GM12864 (cell line): ENCODE measurements around the gene AOAH.

ENCODE experiments used
- DNase-seq: peaks from one replicate; pipeline ENCODE4 v3.0.0-alpha.2; 2011; ENCODE audit warnings: low read depth
- H3K4me3 ChIP-seq: 2 replicates; pipeline ENCODE4 v1.5.1; 2011; ENCODE audit warnings: mild to moderate bottlenecking, low read depth, low read length, control low read depth
- TF ChIP-seq, protein P1 (sequence below): IDR thresholded peaks from 2 replicates; pipeline ENCODE4 v1.5.1; 2011; ENCODE audit warnings: low read depth, mild to moderate bottlenecking, moderate library complexity, low read length, control low read depth, inconsistent platforms; ENCODE audit errors: missing control alignments

The AOAH gene

DNA sequence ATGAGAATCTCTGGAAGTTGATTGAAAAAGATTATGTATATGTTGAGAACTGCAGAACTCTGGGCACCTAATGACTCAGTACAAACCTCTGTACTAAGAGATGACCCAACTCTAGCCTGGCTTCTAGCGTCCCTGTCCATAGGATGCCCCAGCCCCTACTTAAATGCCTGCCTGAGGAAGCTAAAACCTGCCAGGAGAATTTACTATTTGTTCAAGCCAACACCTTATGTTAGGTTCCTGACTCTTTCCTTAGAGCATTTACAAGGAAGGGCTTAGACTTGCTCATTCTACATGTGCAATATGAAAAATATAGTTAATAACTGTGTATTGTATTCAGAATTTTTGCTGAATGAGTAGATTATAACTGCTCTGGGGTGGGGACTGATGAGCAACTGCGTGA is 37.5 kb upstream of the AOAH start:
- TF ChIP-seq, protein P1, sequence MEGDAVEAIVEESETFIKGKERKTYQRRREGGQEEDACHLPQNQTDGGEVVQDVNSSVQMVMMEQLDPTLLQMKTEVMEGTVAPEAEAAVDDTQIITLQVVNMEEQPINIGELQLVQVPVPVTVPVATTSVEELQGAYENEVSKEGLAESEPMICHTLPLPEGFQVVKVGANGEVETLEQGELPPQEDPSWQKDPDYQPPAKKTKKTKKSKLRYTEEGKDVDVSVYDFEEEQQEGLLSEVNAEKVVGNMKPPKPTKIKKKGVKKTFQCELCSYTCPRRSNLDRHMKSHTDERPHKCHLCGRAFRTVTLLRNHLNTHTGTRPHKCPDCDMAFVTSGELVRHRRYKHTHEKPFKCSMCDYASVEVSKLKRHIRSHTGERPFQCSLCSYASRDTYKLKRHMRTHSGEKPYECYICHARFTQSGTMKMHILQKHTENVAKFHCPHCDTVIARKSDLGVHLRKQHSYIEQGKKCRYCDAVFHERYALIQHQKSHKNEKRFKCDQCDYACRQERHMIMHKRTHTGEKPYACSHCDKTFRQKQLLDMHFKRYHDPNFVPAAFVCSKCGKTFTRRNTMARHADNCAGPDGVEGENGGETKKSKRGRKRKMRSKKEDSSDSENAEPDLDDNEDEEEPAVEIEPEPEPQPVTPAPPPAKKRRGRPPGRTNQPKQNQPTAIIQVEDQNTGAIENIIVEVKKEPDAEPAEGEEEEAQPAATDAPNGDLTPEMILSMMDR: no peak
- H3K4me3 ChIP-seq: no peak overlapping the region
- no peak for DNase-seq

DNA sequence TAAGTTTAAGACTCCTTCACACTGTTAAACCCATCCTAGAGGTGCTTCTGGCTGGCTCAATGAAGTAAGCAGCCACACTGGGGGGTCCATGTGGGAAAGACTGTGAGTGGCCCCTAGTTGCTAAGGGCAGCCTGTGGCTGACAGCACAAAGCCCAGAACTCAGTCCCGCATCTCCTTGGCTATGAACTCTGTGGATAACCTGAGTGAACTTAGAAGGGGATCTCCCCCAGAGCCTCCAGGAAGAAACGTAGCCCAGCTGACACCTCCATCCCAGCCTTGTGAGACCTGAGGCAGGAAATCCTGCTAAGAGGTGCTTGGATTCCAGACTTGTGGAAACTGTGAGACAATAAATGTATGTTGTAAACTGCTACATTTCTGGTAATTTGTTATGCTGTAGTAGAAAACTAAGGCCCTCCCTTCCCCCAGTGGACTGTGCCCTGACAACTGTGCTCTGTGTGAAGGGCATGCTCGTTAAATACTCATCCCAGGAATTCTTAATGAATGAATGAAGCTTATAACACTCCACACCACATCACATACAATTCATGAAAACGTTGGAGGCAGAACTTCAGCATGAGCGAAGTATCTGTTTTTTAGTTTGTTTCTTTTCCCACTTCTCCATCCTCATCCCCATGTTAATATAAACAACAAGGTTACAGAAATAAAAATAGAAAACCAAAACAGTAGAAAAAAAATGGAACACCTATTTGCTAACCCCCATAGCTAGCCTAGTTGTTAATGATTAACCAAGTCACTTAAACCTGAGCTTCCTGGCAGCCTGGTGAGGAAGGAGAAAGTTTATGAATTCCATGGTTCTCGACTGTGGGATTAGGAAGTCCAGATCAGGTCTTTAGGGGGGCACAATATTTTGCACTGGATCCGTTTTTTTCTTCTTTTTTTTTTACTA is 36.8 kb upstream of the AOAH start:
- H3K4me3 ChIP-seq: no peak overlapping the region
- DNase-seq: no peak
- TF ChIP-seq, protein P1: no peak

DNA sequence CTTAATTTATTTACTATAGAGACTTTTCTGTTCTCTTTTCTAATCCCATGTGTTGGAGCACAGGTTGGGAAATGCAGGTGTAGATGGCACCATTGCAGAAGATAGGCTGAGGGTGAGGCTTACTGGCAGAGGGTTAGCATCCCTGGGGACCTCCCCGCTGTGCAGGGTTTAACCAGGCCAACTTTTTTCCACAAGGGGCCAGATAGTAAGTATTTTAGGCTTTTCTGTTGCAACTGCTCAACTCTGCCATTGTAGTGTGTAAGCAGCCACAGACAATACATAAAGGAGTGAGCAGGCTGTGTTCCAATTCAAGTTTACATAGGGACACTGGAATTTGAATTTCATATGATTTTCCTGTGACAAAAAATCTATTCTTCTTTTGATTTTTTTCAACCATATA is 34.6 kb upstream of the AOAH start:
- H3K4me3 ChIP-seq: no peak overlapping the region
- TF ChIP-seq, protein P1: no peak
- no peak for DNase-seq

DNA sequence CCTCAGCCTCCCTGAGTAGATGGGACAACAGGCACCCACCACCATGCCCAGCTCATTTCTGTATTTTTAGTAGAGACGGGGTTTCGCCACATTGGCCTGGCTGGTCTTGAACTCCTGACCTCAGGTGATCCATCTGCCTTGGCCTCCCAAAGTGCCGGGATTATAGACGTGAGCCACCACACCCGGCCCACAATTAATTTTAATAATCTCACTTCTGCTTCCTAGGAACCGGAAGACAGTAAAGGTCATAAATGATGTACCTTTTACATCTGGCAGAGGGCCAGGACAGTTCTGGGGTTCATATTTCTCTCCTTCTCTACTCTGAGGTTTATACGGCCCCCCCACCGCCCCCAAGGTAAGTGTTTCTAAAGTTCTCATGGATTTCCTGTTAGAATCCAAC is 31.2 kb upstream of the AOAH start:
- TF ChIP-seq, protein P1: no peak
- DNase-seq: no peak
- H3K4me3 ChIP-seq: no peak overlapping the region

DNA sequence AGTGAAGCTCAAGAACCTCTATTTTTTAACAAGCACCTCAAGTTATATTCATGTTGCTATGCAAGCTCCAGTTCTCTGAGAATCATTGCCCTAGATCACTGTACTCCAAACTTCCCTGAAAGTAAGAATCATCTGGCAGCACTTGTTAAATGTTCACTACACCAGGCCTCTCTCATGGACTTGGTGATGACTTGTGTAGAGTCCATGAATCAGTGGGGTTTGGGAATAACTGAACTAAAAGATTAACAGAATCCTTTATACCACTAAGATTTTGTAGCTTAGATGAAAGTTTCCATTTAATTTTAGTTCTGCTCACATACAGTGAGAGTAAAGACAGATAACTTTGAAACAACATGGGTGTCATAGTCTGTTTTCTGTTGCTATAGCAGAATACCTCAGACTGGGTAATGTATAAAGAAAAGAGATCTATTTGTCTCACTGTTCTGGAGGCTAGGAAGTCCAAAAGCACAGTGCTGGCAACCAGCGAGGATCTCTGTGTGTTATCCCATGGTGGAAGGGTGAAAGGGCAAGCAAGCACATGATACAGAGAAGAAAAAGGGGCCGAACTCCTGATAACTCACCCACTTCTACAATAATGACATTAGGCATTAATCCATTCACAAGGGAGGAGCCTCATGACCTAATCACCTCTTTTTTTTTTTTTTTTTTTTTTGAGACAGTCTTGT is 27.9 kb upstream of the AOAH start:
- no peak overlapping the region for H3K4me3 ChIP-seq
- TF ChIP-seq, protein P1: no peak
- no peak for DNase-seq

DNA sequence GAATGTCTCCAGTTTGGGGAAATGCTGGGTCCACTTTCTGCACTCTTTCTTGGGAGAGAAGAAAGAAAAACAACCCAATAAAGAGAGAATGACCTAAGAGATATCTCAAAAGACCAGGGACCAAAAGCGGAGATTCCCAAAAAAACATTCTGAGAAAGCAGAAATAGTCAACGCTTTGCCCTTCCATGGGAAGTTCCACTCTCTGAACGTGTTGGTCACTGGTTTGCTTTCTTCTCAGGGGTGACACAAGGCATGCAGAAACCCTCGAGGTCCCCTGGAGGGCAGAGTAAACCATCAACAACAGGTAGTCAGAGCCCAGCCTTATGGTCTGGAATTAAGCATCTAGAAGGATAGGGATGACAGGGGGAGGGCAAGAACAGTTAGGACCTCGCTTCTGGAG is 26.2 kb upstream of the AOAH start:
- H3K4me3 ChIP-seq: no peak overlapping the region
- TF ChIP-seq, protein P1: no peak
- DNase-seq: no peak
